Skeletal muscle cell (primary cell): Measurements from ENCODE around the gene DHX32.

Experiments
- DNase-seq: peaks from one replicate; pipeline ENCODE4 v3.0.0-alpha.2; 2010; ENCODE audit warnings: low read depth
- H3K4me3 ChIP-seq: 2 replicates; pipeline ENCODE4 v1.5.1; 2011; ENCODE audit warnings: low read depth, mild to moderate bottlenecking, control low read depth, low read length, moderate library complexity

The DHX32 gene

GRCh38 chr10:125820701-125821100, 60.4 kb downstream of the DHX32 start:
- no peak for DNase-seq
- H3K4me3 ChIP-seq = no peak overlapping the region

- no peak overlapping the region for H3K4me3 ChIP-seq
These were observed 63.6 kb downstream of the DHX32 start for GRCh38 chr10:125817337-125817946.

GRCh38 chr10:125816548-125816947, 64.5 kb downstream of the DHX32 start:
- no peak overlapping the region for H3K4me3 ChIP-seq
- DNase-seq = no peak

More at GRCh38 chr10:125817337-125817946, 63.6 kb downstream of the DHX32 start:
- DNase-seq = no peak

GRCh38 chr10:125815764-125816163, 65.3 kb downstream of the DHX32 start:
- no peak for DNase-seq
- no peak overlapping the region for H3K4me3 ChIP-seq

GRCh38 chr10:125812128-125812750, 68.9 kb downstream of the DHX32 start:
- no peak for DNase-seq
- H3K4me3 ChIP-seq = no peak overlapping the region

GRCh38 chr10:125811251-125811650, 69.8 kb downstream of the DHX32 start:
- DNase-seq = no peak
- H3K4me3 ChIP-seq = no peak overlapping the region

- no peak for DNase-seq
- H3K4me3 ChIP-seq = no peak overlapping the region
These were observed 73.0 kb downstream of the DHX32 start for GRCh38 chr10:125808047-125808446.

- no peak for DNase-seq
- no peak overlapping the region for H3K4me3 ChIP-seq
These were observed 78.4 kb downstream of the DHX32 start for GRCh38 chr10:125802739-125803138.

GRCh38 chr10:125802131-125802530, 79.0 kb downstream of the DHX32 start:
- DNase-seq = no peak
- H3K4me3 ChIP-seq = no peak overlapping the region

- H3K4me3 ChIP-seq = no peak overlapping the region
- DNase-seq = no peak
These were observed 79.5 kb downstream of the DHX32 start for GRCh38 chr10:125801574-125801973.

- no peak overlapping the region for H3K4me3 ChIP-seq
- no peak for DNase-seq
These were observed 81.5 kb downstream of the DHX32 start for GRCh38 chr10:125799451-125800182.

GRCh38 chr10:125797994-125798662, 83.0 kb downstream of the DHX32 start:
- no peak for DNase-seq
- H3K4me3 ChIP-seq = no peak overlapping the region

GRCh38 chr10:125797424-125797823, 83.7 kb downstream of the DHX32 start:
- no peak overlapping the region for H3K4me3 ChIP-seq
- no peak for DNase-seq

GRCh38 chr10:125795637-125796190, 85.4 kb downstream of the DHX32 start:
- DNase-seq = no peak
- no peak overlapping the region for H3K4me3 ChIP-seq

- H3K4me3 ChIP-seq = no peak overlapping the region
- no peak for DNase-seq
These were observed 86.0 kb downstream of the DHX32 start for GRCh38 chr10:125795128-125795527.

GRCh38 chr10:125792342-125793300, 88.5 kb downstream of the DHX32 start:
- no peak overlapping the region for H3K4me3 ChIP-seq
- no peak for DNase-seq

GRCh38 chr10:125788156-125789034, 92.7 kb downstream of the DHX32 start:
- DNase-seq = no peak
- H3K4me3 ChIP-seq = no peak overlapping the region
